ENCODE results near the gene SYTL2.

DNA sequence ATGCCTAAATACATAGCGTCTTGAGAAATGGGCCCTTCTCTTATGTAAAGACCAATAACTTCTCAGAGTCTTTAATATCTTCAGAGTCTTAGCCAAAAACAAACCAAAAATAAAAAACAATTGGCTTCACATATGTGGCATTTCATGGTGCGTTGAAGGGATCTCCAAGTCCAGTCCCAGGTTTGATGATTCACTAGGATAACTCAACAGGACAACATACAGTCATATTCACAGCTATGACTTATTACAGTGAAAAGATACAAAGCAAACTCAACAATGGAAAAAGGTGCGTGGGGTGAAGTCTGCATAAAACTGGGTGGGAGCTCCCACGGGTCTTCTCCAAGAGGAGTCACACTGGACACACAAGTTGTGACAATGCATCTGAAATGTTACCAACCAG lies 12.6 kb downstream of the SYTL2 start:
- TF ChIP-seq, protein P1, sequence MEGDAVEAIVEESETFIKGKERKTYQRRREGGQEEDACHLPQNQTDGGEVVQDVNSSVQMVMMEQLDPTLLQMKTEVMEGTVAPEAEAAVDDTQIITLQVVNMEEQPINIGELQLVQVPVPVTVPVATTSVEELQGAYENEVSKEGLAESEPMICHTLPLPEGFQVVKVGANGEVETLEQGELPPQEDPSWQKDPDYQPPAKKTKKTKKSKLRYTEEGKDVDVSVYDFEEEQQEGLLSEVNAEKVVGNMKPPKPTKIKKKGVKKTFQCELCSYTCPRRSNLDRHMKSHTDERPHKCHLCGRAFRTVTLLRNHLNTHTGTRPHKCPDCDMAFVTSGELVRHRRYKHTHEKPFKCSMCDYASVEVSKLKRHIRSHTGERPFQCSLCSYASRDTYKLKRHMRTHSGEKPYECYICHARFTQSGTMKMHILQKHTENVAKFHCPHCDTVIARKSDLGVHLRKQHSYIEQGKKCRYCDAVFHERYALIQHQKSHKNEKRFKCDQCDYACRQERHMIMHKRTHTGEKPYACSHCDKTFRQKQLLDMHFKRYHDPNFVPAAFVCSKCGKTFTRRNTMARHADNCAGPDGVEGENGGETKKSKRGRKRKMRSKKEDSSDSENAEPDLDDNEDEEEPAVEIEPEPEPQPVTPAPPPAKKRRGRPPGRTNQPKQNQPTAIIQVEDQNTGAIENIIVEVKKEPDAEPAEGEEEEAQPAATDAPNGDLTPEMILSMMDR (conservative IDR thresholded peaks at IDR 0.05; ENCODE audit: low read depth in 2 of 2) = no peak
- no peak for TF ChIP-seq CREB1 (CRISPR knock-in tag; IDR thresholded peaks at IDR 0.05; ENCODE audit: low read depth)

All from GM23338 (cell line).